Keratinocyte (primary cell): Measurements from ENCODE around the gene IDI1. TPM values are rescaled to one million over a fixed set of nuclear protein-coding genes. Genes with fewer than 3 reads are reported as not detected.
A peak's percentile ranks its signal among the peaks of the same experiment; 100 is the strongest.
"Not testable (repeated sequence)": the region's sequence is repeated elsewhere in the genome, so short reads cannot be mapped to it uniquely, and the experiment has no call there.

Experiments
- DNase-seq: peaks from one replicate; pipeline ENCODE4 v3.0.0-alpha.2; 2011; ENCODE audit warnings: low read depth, missing footprints, low spot score
- FAIRE-seq: peaks from 2 replicates; lab custom pipeline; 2011; peaks lifted over from hg19 to GRCh38; lab: Jason Lieb, UNC
- H2AFZ ChIP-seq: 2 replicates; pipeline ENCODE4 v1.6.0; 2012; ENCODE audit warnings: low read length, control low read depth, inconsistent platforms; ENCODE audit not compliant: control insufficient read depth
- H3K27ac ChIP-seq: 2 replicates; pipeline ENCODE4 v1.5.1; 2011; ENCODE audit warnings: low read length; ENCODE audit not compliant: control insufficient read depth, insufficient read depth
- H3K27me3 ChIP-seq: 3 replicates; pipeline ENCODE4 v1.6.0; 2011; ENCODE audit warnings: low read length; ENCODE audit not compliant: control insufficient read depth, insufficient read depth; ENCODE audit errors: extremely low read depth
- H3K36me3 ChIP-seq, 2 experiments: 2 replicates in 1 of 2; 3 replicates in 1 of 2; pipeline ENCODE4 v1.5.1; 2011; ENCODE audit warnings: low read length in 2 of 2, mild to moderate bottlenecking in 1 of 2; ENCODE audit not compliant: control insufficient read depth in 2 of 2, insufficient read depth in 2 of 2; ENCODE audit errors: extremely low read depth in 1 of 2
- H3K4me1 ChIP-seq: 3 replicates; pipeline ENCODE4 v1.5.1; 2011; ENCODE audit warnings: low read length; ENCODE audit not compliant: control insufficient read depth, insufficient read depth; ENCODE audit errors: extremely low read depth
- H3K4me2 ChIP-seq: 3 replicates; pipeline ENCODE4 v1.6.0; 2011; ENCODE audit warnings: low read depth, low read length; ENCODE audit not compliant: control insufficient read depth, insufficient read depth; ENCODE audit errors: extremely low read depth
- H3K4me3 ChIP-seq, 3 experiments: fragments of 200-600 bp in 1 of 3; sonication (generic) in 1 of 3; 2 replicates in 2 of 3; 3 replicates in 1 of 3; pipeline ENCODE4 v1.5.1; 2011 to 2016; ENCODE audit warnings: low read length in 3 of 3, mild to moderate bottlenecking in 3 of 3, control low read depth in 2 of 3, inconsistent platforms in 1 of 3, low read depth in 1 of 3, mixed read lengths in 1 of 3, mixed run types in 1 of 3, moderate library complexity in 1 of 3; ENCODE audit not compliant: control insufficient read depth in 2 of 3, insufficient read depth in 2 of 3; ENCODE audit errors: extremely low read depth in 1 of 3
- H3K79me2 ChIP-seq: 2 replicates; pipeline ENCODE4 v1.6.0; 2012; ENCODE audit warnings: low read length; ENCODE audit not compliant: control insufficient read depth, insufficient read depth
- H3K9ac ChIP-seq: 3 replicates; pipeline ENCODE4 v1.6.0; 2011; ENCODE audit warnings: low read length; ENCODE audit not compliant: control insufficient read depth, insufficient read depth; ENCODE audit errors: extremely low read depth
- H3K9me1 ChIP-seq: 3 replicates; pipeline ENCODE4 v1.6.0; 2011; ENCODE audit warnings: low read length; ENCODE audit not compliant: control insufficient read depth, insufficient read depth; ENCODE audit errors: extremely low read depth
- H3K9me3 ChIP-seq: 2 replicates; pipeline ENCODE4 v1.5.1; 2012; ENCODE audit warnings: low read depth, low read length; ENCODE audit not compliant: control insufficient read depth
- H4K20me1 ChIP-seq: 3 replicates; pipeline ENCODE4 v1.6.0; 2011; ENCODE audit warnings: low read length; ENCODE audit not compliant: control insufficient read depth, insufficient read depth; ENCODE audit errors: extremely low read depth
- EZH2 ChIP-seq: IDR thresholded peaks from one replicate; pipeline ENCODE4 v1.6.1; 2012; ENCODE audit warnings: inconsistent platforms, mild to moderate bottlenecking, low read length, moderate library complexity
- dilution Hi-C: fragments of 300-500 bp; cut with MboI; formaldehyde crosslinking; loops from one replicate; pipeline ENCODE4 v1.7.0; 2020; ENCODE audit warnings: low sequenced_read_pairs; ENCODE audit not compliant: extremely low pct_ligation_motif_present
- polyA plus RNA-seq, 5 experiments: library from polyadenylated mRNA; depleted of rRNA in 3 of 5; stranded (reverse) in 3 of 5; stranded (forward) in 1 of 5; unstranded in 1 of 5; fragments of >200 nt; gene quantifications; 1 replicate in 1 of 5; 2 replicates in 3 of 5; 3 replicates in 1 of 5; pipeline versions ENCODE4 v1.2.1 to v1.2.3, GENCODE V29; 2011 to 2012; ENCODE audit warnings: missing spikeins in 2 of 5, low read depth in 1 of 5, low replicate concordance in 1 of 5
- TF ChIP-seq, protein P1 (sequence below), 3 experiments: IDR thresholded peaks in 1 of 3; conservative IDR thresholded peaks in 1 of 3; optimal IDR thresholded peaks in 1 of 3; 2 replicates in 2 of 3; 3 replicates in 1 of 3; pipeline versions ENCODE3 to v1.5.1; 2011; ENCODE audit warnings: low read length in 3 of 3, mild to moderate bottlenecking in 3 of 3, moderate library complexity in 2 of 3, control low read depth in 1 of 3, inconsistent platforms in 1 of 3; ENCODE audit not compliant: insufficient read depth in 2 of 3; ENCODE audit errors: extremely low read depth in 1 of 3

IDI1 gene
- polyA plus RNA-seq, 1 donor (not counting 4 experiments of a cell fraction or from before 2014, with no cell fraction given): 298 TPM

DNA sequence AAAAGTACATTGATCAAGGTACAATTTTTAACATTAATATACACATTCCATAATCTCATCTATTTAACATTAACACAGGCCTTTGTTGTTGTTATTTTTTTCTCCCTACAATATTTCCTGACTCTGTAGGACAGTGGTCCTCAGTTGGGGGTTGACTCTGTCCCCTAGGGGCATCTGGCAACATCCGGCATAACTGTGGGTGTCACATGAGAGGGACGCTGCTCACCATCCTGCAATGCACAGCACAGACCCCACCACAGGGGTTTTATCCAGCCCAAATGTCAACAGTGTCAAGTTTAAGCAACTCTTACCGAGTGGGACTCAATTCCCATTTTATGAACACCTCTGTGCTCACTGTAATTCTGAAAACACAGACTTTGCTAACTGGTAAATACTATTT is 8.8 kb downstream of the IDI1 start:
- Histone ChIP-seq H2AFZ (no peak overlapping the region), H3K4me3 (no peak overlapping the region), H4K20me1 (peaks cover 21% of the 10 kb centered on the region), H3K9ac (no peak overlapping the region), H3K9me1 (no peaks in the 10 kb centered on the region), H3K79me2 (peaks cover 19% of the 10 kb centered on the region), H3K27me3 (no peaks in the 10 kb centered on the region), H3K4me1 (peaks cover 15% of the 10 kb centered on the region), H3K36me3 (peaks cover 15 to 32% of the 10 kb centered on the region in 2 experiments), H3K27ac (no peak overlapping the region), H3K9me3 (no peaks in the 10 kb centered on the region), H3K4me2 (no peak overlapping the region)
- FAIRE-seq (no peak), DNase-seq (no peak)
- dilution Hi-C loops: no loop called here
- TF ChIP-seq, protein P1, sequence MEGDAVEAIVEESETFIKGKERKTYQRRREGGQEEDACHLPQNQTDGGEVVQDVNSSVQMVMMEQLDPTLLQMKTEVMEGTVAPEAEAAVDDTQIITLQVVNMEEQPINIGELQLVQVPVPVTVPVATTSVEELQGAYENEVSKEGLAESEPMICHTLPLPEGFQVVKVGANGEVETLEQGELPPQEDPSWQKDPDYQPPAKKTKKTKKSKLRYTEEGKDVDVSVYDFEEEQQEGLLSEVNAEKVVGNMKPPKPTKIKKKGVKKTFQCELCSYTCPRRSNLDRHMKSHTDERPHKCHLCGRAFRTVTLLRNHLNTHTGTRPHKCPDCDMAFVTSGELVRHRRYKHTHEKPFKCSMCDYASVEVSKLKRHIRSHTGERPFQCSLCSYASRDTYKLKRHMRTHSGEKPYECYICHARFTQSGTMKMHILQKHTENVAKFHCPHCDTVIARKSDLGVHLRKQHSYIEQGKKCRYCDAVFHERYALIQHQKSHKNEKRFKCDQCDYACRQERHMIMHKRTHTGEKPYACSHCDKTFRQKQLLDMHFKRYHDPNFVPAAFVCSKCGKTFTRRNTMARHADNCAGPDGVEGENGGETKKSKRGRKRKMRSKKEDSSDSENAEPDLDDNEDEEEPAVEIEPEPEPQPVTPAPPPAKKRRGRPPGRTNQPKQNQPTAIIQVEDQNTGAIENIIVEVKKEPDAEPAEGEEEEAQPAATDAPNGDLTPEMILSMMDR (optimal IDR thresholded peaks at IDR 0.05 in 1 of 3, IDR thresholded peaks at IDR 0.05 in 1 of 3, conservative IDR thresholded peaks at IDR 0.05 in 1 of 3; ENCODE audit: extremely low read depth in 1 of 3, insufficient read depth in 2 of 3, low read length in 3 of 3): no peak
- TF ChIP-seq EZH2: no peak

DNA sequence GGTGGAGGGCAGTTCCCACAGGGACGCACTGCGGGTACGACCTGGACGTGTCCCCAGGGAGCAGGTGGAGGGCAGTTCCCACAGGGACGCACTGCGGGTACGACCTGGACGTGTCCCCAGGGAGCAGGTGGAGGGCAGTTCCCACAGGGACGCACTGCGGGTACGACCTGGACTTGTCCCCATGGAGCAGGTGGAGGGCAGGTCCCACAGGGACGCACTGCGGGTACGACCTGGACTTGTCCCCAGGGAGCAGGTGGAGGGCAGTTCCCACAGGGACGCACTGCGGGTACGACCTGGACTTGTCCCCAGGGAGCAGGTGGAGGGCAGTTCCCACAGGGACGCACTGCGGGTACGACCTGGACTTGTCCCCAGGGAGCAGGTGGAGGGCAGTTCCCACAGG is 10.2 kb downstream of the IDI1 start:
- H3K9me1 ChIP-seq, H3K9ac ChIP-seq, H3K9me3 ChIP-seq, H3K27ac ChIP-seq, DNase-seq, H3K4me2 ChIP-seq, dilution Hi-C loops, H3K79me2 ChIP-seq, H3K4me3 ChIP-seq, H3K27me3 ChIP-seq, FAIRE-seq, H2AFZ ChIP-seq: not testable (repeated sequence)
- H4K20me1 ChIP-seq: peaks cover 16% of the 10 kb centered on the region
- H3K36me3 ChIP-seq: peaks cover 11 to 22% of the 10 kb centered on the region in 2 experiments
- H3K4me1 ChIP-seq: peaks cover 15% of the 10 kb centered on the region

DNA sequence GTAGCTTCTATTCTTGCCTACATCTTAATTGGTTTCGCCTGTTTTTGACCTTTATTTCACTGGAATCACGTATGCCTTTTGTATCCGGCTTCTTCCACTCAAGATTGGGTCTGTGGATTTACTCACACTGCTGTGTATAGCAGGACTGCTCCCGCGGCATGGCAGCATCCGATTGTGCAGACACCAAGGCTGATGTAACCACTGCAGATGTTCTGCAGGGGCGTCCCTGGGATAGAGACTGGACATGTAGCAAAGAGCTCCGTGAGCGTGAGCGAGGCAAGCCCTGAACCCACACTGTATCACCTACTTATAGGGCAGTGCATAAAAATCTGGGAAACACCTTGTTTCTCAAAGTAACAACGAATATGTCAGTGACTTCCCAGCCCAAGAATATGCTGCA is 11.8 kb downstream of the IDI1 start:
- TF ChIP-seq, protein P1 (optimal IDR thresholded peaks at IDR 0.05 in 1 of 3, IDR thresholded peaks at IDR 0.05 in 1 of 3, conservative IDR thresholded peaks at IDR 0.05 in 1 of 3; ENCODE audit: extremely low read depth in 1 of 3, insufficient read depth in 2 of 3, low read length in 3 of 3): no peak
- TF ChIP-seq EZH2: no peak
- Histone ChIP-seq H4K20me1 (peaks cover 12% of the 10 kb centered on the region), H3K79me2 (no peaks in the 10 kb centered on the region), H3K9me1 (no peaks in the 10 kb centered on the region), H3K4me2 (no peak overlapping the region), H2AFZ (no peak overlapping the region), H3K36me3 (peaks cover 4 to 16% of the 10 kb centered on the region in 2 experiments), H3K9ac (peak overlapping the region; percentile 72), H3K27me3 (no peaks in the 10 kb centered on the region), H3K4me1 (peaks cover 15% of the 10 kb centered on the region), H3K9me3 (no peaks in the 10 kb centered on the region), H3K27ac (peak overlapping the region; percentile 92), H3K4me3 (no peak overlapping the region)
- dilution Hi-C loops: no loop called here
- no peak for FAIRE-seq
- no peak for DNase-seq
